Endodermal cell (in vitro differentiated cells): ENCODE results near the gene LIPK. TPM values are rescaled to one million over a fixed set of nuclear protein-coding genes. Genes with fewer than 3 reads are reported as not detected.

ENCODE experiments used
- DNase-seq: peaks from one replicate; pipeline ENCODE4 v3.0.0-alpha.2; 2017
- H3K27ac ChIP-seq: 2 replicates; pipeline ENCODE4 v1.5.1; 2013; ENCODE audit warnings: mild to moderate bottlenecking, low read depth, low read length, moderate library complexity
- H3K27me3 ChIP-seq: 2 replicates; pipeline ENCODE4 v1.6.1; 2013; ENCODE audit warnings: mild to moderate bottlenecking, low read length, moderate library complexity; ENCODE audit not compliant: insufficient read depth, control insufficient read depth, poor library complexity, severe bottlenecking
- H3K36me3 ChIP-seq: 2 replicates; pipeline ENCODE4 v1.7.0; 2013; ENCODE audit warnings: mild to moderate bottlenecking, low read length, moderate library complexity; ENCODE audit not compliant: control insufficient read depth, insufficient read depth
- H3K4me1 ChIP-seq: one replicate; pipeline ENCODE4 v1.7.0; 2013; ENCODE audit warnings: low read length; ENCODE audit not compliant: control insufficient read depth, insufficient read depth
- H3K4me3 ChIP-seq: 2 replicates; pipeline ENCODE4 v1.5.1; 2013; ENCODE audit warnings: mild to moderate bottlenecking, low read length, moderate library complexity
- H3K9ac ChIP-seq: 2 replicates; pipeline ENCODE4 v1.6.1; 2013; ENCODE audit warnings: mild to moderate bottlenecking, low read length, moderate library complexity; ENCODE audit not compliant: poor library complexity, severe bottlenecking; ENCODE audit errors: extremely low read depth
- H3K9me3 ChIP-seq: 2 replicates; pipeline ENCODE4 v1.6.1; 2013; ENCODE audit warnings: mild to moderate bottlenecking, low read length, moderate library complexity; ENCODE audit not compliant: control insufficient read depth
- H3K27ac Mint-ChIP-seq: 2 replicates; pipeline ENCODE4 v1.8.0; 2020; ENCODE audit warnings: mixed read lengths
- H3K27me3 Mint-ChIP-seq: 2 replicates; pipeline ENCODE4 v1.8.0; 2021; ENCODE audit warnings: mild to moderate bottlenecking, mixed read lengths; ENCODE audit not compliant: insufficient read depth
- H3K36me3 Mint-ChIP-seq: 2 replicates; pipeline ENCODE4 v1.8.0; 2020; ENCODE audit warnings: low read depth, mixed read lengths
- H3K4me1 Mint-ChIP-seq: 2 replicates; pipeline ENCODE4 v1.8.0; 2020; ENCODE audit warnings: mixed read lengths
- H3K4me3 Mint-ChIP-seq: 2 replicates; pipeline ENCODE4 v1.8.0; 2020; ENCODE audit warnings: mild to moderate bottlenecking, moderate library complexity, mixed read lengths
- H3K9me3 Mint-ChIP-seq: 2 replicates; pipeline ENCODE4 v1.8.0; 2020; ENCODE audit warnings: mild to moderate bottlenecking, mixed read lengths
- WGBS, 2 experiments: methylation state at CpG; one replicate each; pipeline versions ENCODE4 v1.1.5 to v1.1.7; 2013; ENCODE audit warnings: missing lambda C conversion rate in 2 of 2, mixed read lengths in 1 of 2; ENCODE audit not compliant: insufficient coverage in 1 of 2, insufficient read length in 1 of 2; 5-methylcytosine and 5-hydroxymethylcytosine counted together
- total RNA-seq, 2 donors: library from RNA; stranded (reverse); fragmentation: NEBNext Ultra II Directional in 1 of 2; extraction: Animal tissue kit (Norgen Biotek cat#: 25700) in 1 of 2; gene quantifications; 2 replicates in 1 of 2; 3 replicates in 1 of 2; pipeline ENCODE4 v1.2.1, GENCODE V29; 2021
- TF ChIP-seq, protein P1 (sequence below): fragments of 200-600 bp; sonication (generic); conservative IDR thresholded peaks from 2 replicates; pipeline ENCODE4 v1.5.0; 2021; ENCODE audit warnings: antibody characterized with exemption, mild to moderate bottlenecking

Gene LIPK
- total RNA-seq, 2 donors from 2014 or later = not detected

DNA sequence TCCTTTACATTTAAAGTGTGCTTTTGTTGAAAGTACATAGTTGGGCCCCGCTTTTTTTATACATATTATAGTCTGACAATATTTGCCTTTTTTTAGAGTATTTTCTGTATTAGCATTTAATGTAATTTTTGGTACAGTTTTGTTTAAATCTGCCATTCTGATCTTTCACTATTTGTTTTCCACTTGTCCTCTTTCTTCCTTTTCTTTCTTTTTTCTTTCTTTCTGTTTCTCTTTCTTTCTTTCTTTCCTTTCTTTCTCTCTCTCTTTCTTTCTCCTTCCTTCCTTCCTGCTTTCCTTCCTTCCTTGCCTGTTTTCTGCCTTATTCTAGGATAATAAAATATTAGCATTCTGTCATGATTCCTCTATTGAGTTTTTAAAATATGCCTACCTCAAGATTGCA is 9.5 kb downstream of the LIPK start:
- no CpG with 5 or more reads among the region's 1 CpG for WGBS, 2 experiments
- H3K27ac Mint-ChIP-seq = no peak overlapping the region
- peaks cover 7% of the 10 kb centered on the region for H3K4me1 Mint-ChIP-seq
- no peaks in the 10 kb centered on the region for H3K4me1 ChIP-seq
- H3K9ac ChIP-seq = no peak overlapping the region
- no peaks in the 10 kb centered on the region for H3K36me3 Mint-ChIP-seq
- no peaks in the 10 kb centered on the region for H3K36me3 ChIP-seq
- H3K27me3 Mint-ChIP-seq = peaks cover 14% of the 10 kb centered on the region
- no peak overlapping the region for H3K4me3 Mint-ChIP-seq
- H3K27ac ChIP-seq = no peak overlapping the region
- DNase-seq = no peak
- H3K9me3 Mint-ChIP-seq = no peaks in the 10 kb centered on the region
- TF ChIP-seq, protein P1, sequence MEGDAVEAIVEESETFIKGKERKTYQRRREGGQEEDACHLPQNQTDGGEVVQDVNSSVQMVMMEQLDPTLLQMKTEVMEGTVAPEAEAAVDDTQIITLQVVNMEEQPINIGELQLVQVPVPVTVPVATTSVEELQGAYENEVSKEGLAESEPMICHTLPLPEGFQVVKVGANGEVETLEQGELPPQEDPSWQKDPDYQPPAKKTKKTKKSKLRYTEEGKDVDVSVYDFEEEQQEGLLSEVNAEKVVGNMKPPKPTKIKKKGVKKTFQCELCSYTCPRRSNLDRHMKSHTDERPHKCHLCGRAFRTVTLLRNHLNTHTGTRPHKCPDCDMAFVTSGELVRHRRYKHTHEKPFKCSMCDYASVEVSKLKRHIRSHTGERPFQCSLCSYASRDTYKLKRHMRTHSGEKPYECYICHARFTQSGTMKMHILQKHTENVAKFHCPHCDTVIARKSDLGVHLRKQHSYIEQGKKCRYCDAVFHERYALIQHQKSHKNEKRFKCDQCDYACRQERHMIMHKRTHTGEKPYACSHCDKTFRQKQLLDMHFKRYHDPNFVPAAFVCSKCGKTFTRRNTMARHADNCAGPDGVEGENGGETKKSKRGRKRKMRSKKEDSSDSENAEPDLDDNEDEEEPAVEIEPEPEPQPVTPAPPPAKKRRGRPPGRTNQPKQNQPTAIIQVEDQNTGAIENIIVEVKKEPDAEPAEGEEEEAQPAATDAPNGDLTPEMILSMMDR = no peak
- no peak overlapping the region for H3K4me3 ChIP-seq
- no peaks in the 10 kb centered on the region for H3K9me3 ChIP-seq
- no peaks in the 10 kb centered on the region for H3K27me3 ChIP-seq

DNA sequence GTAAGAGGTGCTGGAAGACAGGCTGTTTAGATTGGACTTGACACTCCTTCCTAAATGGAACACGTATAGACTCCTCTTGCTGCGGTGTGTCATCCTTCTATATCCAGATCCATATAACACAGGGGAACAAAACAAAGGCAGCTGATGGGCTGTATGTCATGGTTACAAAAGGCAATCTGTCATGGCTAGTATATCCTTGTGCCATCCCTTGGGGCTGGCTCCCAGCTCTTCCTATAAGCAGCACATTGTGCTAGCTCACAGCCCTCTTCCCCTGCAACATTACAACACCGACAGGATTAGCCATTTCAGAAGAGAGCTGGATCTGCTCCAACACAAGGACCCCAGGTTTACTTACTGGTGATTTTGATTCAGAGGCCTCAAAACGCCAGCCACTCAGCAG is 15.3 kb downstream of the LIPK start:
- peaks cover 7% of the 10 kb centered on the region for H3K4me1 Mint-ChIP-seq
- Histone ChIP-seq H3K27ac (no peak overlapping the region), H3K27me3 (peaks cover 2% of the 10 kb centered on the region), H3K36me3 (no peaks in the 10 kb centered on the region), H3K4me3 (no peak overlapping the region), H3K9me3 (no peaks in the 10 kb centered on the region), H3K4me1 (no peaks in the 10 kb centered on the region), H3K9ac (no peak overlapping the region)
- DNase-seq = no peak
- H3K4me3 Mint-ChIP-seq = no peak overlapping the region
- H3K27ac Mint-ChIP-seq = no peak overlapping the region
- H3K27me3 Mint-ChIP-seq = peaks cover 33% of the 10 kb centered on the region
- TF ChIP-seq, protein P1 = no peak
- WGBS, 2 experiments = 89 to 90% methylated on average over 2 to 4 of the region's 4 CpGs
- no peaks in the 10 kb centered on the region for H3K9me3 Mint-ChIP-seq
- H3K36me3 Mint-ChIP-seq = no peaks in the 10 kb centered on the region

DNA sequence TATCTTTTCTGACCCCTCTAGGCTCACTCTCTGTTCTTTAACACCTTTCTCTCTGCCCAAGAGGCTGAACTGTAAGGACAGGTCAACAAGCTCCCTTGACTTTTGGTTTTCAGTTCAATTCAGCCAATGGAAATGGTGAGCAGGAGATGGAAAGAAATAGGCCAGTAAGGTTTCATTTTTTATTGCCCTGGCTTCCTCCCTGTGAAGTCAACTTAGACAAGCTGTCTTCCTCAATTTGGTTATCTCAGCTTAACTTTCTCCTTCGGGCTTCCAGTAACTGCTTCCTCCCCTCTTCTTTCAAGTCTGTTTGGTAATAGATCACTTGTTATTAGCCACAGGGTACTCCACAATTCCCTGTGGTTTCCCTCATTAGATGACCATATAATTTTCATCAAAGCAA is 19.7 kb downstream of the LIPK start:
- H3K36me3 Mint-ChIP-seq = no peaks in the 10 kb centered on the region
- H3K4me3 Mint-ChIP-seq = no peak overlapping the region
- Histone ChIP-seq H3K9me3 (no peaks in the 10 kb centered on the region), H3K27ac (no peak overlapping the region), H3K9ac (no peak overlapping the region), H3K4me1 (no peaks in the 10 kb centered on the region), H3K36me3 (no peaks in the 10 kb centered on the region), H3K4me3 (no peak overlapping the region), H3K27me3 (peaks cover 9% of the 10 kb centered on the region)
- H3K27ac Mint-ChIP-seq = no peak overlapping the region
- DNase-seq = no peak
- TF ChIP-seq, protein P1 = no peak
- H3K27me3 Mint-ChIP-seq = peaks cover 36% of the 10 kb centered on the region
- H3K4me1 Mint-ChIP-seq = no peaks in the 10 kb centered on the region
- H3K9me3 Mint-ChIP-seq = no peaks in the 10 kb centered on the region
- WGBS, 2 experiments = 57 to 85% methylated on average over 1 of the region's 1 CpG
